ENCODE data around the gene PIGR. TPM values are rescaled to one million over a fixed set of nuclear protein-coding genes. Genes with fewer than 3 reads are reported as not detected.

PIGR gene
- total and polyA plus RNA-seq, 9 donors = 0.04 to 5.3 (median 0.73) TPM; not detected in 1

DNA sequence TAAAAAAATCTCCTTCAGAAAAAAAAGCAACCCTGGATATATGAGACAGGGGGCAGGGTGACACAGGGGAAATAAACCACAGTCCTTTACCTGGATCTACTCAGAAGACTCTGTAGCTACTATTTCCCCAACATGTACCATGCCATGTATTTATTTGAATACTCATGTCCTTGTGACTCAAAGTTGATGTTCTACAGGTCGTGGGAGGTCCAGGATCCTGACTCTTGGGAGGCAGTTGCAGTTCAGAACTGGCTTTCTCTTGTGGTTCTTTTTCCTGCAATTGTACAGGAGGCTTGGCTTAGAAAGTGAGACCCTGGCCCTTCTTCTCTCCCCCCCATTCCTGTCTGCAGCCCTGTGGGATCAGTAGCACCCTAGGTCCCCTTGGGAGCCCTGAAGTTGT lies 54.9 kb downstream of the PIGR start:
- Histone ChIP-seq H3K4me3 (no peak overlapping the region), H3K27me3 (no peaks in the 10 kb centered on the region), H3K9me3 (no peaks in the 10 kb centered on the region), H3K4me1 (ENCODE audit: insufficient read depth) (peaks cover 7% of the 10 kb centered on the region), H3K27ac (no peak overlapping the region), H3K36me3 (no peaks in the 10 kb centered on the region)
- intact Hi-C loops (cut with DNase I) = no loop called here
- WGBS, 3 donors = 66 to 80% (median 78%) methylated on average over 1 of the region's 1 CpG
- no peak for DNase-seq
- TF ChIP-seq, protein P1, sequence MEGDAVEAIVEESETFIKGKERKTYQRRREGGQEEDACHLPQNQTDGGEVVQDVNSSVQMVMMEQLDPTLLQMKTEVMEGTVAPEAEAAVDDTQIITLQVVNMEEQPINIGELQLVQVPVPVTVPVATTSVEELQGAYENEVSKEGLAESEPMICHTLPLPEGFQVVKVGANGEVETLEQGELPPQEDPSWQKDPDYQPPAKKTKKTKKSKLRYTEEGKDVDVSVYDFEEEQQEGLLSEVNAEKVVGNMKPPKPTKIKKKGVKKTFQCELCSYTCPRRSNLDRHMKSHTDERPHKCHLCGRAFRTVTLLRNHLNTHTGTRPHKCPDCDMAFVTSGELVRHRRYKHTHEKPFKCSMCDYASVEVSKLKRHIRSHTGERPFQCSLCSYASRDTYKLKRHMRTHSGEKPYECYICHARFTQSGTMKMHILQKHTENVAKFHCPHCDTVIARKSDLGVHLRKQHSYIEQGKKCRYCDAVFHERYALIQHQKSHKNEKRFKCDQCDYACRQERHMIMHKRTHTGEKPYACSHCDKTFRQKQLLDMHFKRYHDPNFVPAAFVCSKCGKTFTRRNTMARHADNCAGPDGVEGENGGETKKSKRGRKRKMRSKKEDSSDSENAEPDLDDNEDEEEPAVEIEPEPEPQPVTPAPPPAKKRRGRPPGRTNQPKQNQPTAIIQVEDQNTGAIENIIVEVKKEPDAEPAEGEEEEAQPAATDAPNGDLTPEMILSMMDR (IDR thresholded peaks at IDR 0.05) = no peak
- no peak for TF ChIP-seq EP300 (IDR thresholded peaks at IDR 0.05)
- TF ChIP-seq POLR2A (IDR thresholded peaks at IDR 0.05) = no peak

DNA sequence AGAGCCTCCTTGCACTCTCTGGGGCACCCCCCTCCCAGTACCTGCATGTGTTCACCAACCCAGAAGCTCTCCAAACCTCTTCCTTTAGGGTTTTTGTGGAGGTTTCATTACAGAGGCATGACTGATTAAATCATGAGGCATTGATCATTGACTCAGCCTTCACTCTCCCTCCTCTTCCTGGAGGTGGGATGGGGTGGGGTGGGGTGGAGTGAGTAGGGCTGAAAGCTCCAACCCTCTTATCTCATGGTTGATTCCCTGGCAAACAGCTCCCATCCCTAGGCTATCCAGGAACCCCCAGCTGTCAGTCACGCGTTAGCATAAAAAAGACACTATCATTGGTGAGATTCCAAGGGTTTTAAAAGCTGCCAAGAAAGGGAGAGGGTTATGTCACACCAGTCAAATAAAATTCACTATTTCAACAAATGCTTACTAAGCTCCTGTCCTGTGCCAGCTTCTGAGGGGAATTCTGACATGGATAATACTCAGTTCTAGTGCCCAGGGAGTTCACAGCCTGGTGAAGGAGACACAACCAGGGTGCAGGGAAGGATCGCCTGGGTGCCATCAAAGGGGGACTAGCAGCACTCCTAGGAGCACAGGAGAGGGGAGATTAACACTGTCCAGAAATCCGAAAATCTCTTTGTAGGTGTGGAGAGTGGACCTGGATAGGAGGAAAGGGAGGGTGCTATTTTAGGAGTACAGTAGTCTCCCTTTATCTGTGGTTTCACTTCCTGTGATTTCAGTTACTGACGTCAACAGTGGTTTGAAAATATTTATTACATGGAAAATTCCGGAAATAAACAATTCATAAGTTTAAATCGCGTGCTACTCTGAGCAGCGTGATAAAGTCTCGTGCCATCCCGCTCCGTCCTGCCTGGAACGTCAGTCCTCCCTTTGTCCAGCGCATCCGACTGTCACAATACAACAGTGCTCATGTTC lies 55.9 kb downstream of the PIGR start:
- Histone ChIP-seq H3K4me1 (ENCODE audit: insufficient read depth) (peaks cover 2% of the 10 kb centered on the region), H3K9me3 (no peaks in the 10 kb centered on the region), H3K4me3 (no peak overlapping the region), H3K36me3 (no peaks in the 10 kb centered on the region), H3K27ac (no peak overlapping the region), H3K27me3 (no peaks in the 10 kb centered on the region)
- intact Hi-C loops (cut with DNase I) = no loop called here
- TF ChIP-seq EP300 (IDR thresholded peaks at IDR 0.05) = no peak
- no peak for DNase-seq
- WGBS, 3 donors = 18 to 35% (median 25%) methylated on average over 15 of the region's 15 CpGs

DNA sequence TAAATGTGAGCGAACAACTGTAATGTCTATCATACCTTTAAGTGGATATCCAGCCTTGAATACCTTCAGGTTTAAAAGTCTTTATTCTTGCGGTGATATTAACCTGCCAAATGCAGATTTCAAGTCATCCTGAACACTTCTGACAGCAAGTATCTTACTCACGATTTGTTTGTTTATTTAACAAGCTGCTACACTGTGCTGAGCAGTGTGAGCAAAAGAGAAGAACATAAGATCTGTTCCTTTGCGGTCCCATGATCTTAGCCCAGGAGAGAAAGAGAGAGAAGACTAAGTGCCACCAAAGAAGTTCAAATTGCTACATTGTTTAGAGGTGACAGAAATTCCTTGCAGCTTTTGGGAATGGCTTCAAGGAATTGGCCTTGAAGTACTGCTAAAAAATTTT lies 58.6 kb downstream of the PIGR start:
- intact Hi-C loops (cut with DNase I) = no loop called here
- Histone ChIP-seq H3K27ac (no peak overlapping the region), H3K4me1 (ENCODE audit: insufficient read depth) (peaks cover 2% of the 10 kb centered on the region), H3K27me3 (no peaks in the 10 kb centered on the region), H3K4me3 (no peak overlapping the region), H3K9me3 (no peaks in the 10 kb centered on the region), H3K36me3 (no peaks in the 10 kb centered on the region)
- no peak for DNase-seq
- TF ChIP-seq EP300 (IDR thresholded peaks at IDR 0.05) (no peak), POLR2A (IDR thresholded peaks at IDR 0.05) (no peak)
- TF ChIP-seq, protein P1 (IDR thresholded peaks at IDR 0.05) = no peak
- 48 to 64% (median 58%) methylated on average over 4 of the region's 4 CpGs for WGBS, 3 donors

DNA sequence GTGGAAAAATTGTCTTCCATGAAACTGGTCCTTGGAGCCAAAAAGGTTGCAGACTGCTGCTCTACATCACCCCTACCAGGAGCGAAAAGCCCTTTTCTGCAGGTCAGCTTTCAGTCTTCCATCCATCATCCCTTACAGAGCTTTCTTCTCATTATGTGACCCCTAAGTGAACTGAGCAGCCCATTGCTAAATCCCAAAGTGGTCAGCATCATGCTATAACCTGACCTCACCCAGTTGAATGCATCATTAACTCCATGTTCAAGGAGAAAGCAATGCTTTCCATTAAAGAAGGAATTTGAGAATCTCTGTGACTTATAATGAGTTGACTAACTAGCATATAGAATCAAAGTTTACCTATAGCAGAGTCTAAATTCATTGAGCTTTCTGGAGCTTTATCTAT lies 59.4 kb downstream of the PIGR start:
- Histone ChIP-seq H3K27ac (no peak overlapping the region), H3K4me1 (ENCODE audit: insufficient read depth) (peaks cover 2% of the 10 kb centered on the region), H3K36me3 (no peaks in the 10 kb centered on the region), H3K9me3 (no peaks in the 10 kb centered on the region), H3K27me3 (no peaks in the 10 kb centered on the region), H3K4me3 (no peak overlapping the region)
- intact Hi-C loops (cut with DNase I) = no loop called here
- TF ChIP-seq POLR2A (IDR thresholded peaks at IDR 0.05) (no peak), EP300 (IDR thresholded peaks at IDR 0.05) (no peak)
- TF ChIP-seq, protein P1 (IDR thresholded peaks at IDR 0.05) = no peak
- DNase-seq = no peak
- 93 to 100% (median 97%) methylated on average over 1 of the region's 1 CpG for WGBS, 3 donors

All from ovary (tissue), 9 donors.